ENCODE measurements around the gene EVPLL.
"Not testable (repeated sequence)": the region's sequence is repeated elsewhere in the genome, so short reads cannot be mapped to it uniquely, and the experiment has no call there.

The EVPLL gene

GRCh38 chr17:18364166-18364565 is 13.4 kb upstream of the EVPLL start:
- no peak for DNase-seq (ENCODE audit: low spot score)
- H3K27ac ChIP-seq = no peak overlapping the region
- no peak overlapping the region for H3K4me3 ChIP-seq
- no peak for TF ChIP-seq CTCF (IDR thresholded peaks at IDR 0.05)

- DNase-seq (ENCODE audit: low spot score) = no peak
- TF ChIP-seq CTCF (IDR thresholded peaks at IDR 0.05) = no peak
- no peak overlapping the region for H3K27ac ChIP-seq
- H3K4me3 ChIP-seq = no peak overlapping the region
These were observed 8.6 kb upstream of the EVPLL start for GRCh38 chr17:18368946-18369345.

- no peak for DNase-seq (ENCODE audit: low spot score)
These were observed 6.8 kb upstream of the EVPLL start for GRCh38 chr17:18370761-18371160.

GRCh38 chr17:18371455-18371854 is 6.1 kb upstream of the EVPLL start:
- Histone ChIP-seq H3K27ac (no peak overlapping the region), H3K4me3 (no peak overlapping the region)
- no peak for TF ChIP-seq CTCF (IDR thresholded peaks at IDR 0.05)
- DNase-seq (ENCODE audit: low spot score) = no peak

More at GRCh38 chr17:18370761-18371160, 6.8 kb upstream of the EVPLL start:
- no peak overlapping the region for H3K27ac ChIP-seq
- no peak for TF ChIP-seq CTCF (IDR thresholded peaks at IDR 0.05)
- H3K4me3 ChIP-seq = no peak overlapping the region

- H3K4me3 ChIP-seq; H3K27ac ChIP-seq; DNase-seq (ENCODE audit: low spot score): not testable (repeated sequence)
These were observed 4.4 kb upstream of the EVPLL start for GRCh38 chr17:18373181-18373580.

GRCh38 chr17:18374216-18374615 is 3.4 kb upstream of the EVPLL start:
- Histone ChIP-seq H3K4me3 (no peak overlapping the region), H3K27ac (no peak overlapping the region)
- DNase-seq (ENCODE audit: low spot score) = no peak
- no peak for TF ChIP-seq CTCF (IDR thresholded peaks at IDR 0.05)

- Histone ChIP-seq H3K27ac (no peak overlapping the region), H3K4me3 (no peak overlapping the region)
- TF ChIP-seq CTCF (IDR thresholded peaks at IDR 0.05) = no peak
These were observed 577 bp downstream of the EVPLL start for GRCh38 chr17:18378205-18378505.

GRCh38 chr17:18378614-18379013 is 1.0 kb downstream of the EVPLL start:
- not testable (repeated sequence) for H3K27ac ChIP-seq; H3K4me3 ChIP-seq; DNase-seq (ENCODE audit: low spot score)

More at GRCh38 chr17:18378205-18378505, 577 bp downstream of the EVPLL start:
- DNase-seq (ENCODE audit: low spot score) = no peak

All from coronary artery (tissue), 2 donors.